ENCODE measurements around the gene GPC6.

GPC6 gene

GRCh38 chr13:93230261-93230855 is 3.8 kb downstream of the GPC6 start:
- DNase-seq (ENCODE audit: low read depth in 2 of 2) = peak; percentile 82 to 89

- DNase-seq (ENCODE audit: low read depth in 2 of 2) = no peak
Measured at GRCh38 chr13:93231867-93232266, 5.3 kb downstream of the GPC6 start.

- no peak for DNase-seq (ENCODE audit: low read depth in 2 of 2)
Measured at GRCh38 chr13:93233997-93234416, 7.4 kb downstream of the GPC6 start.

- no peak for DNase-seq (ENCODE audit: low read depth in 2 of 2)
Measured at GRCh38 chr13:93234459-93234858, 7.9 kb downstream of the GPC6 start.

- peak in 1 of 2 experiments; percentile 39 for DNase-seq (ENCODE audit: low read depth in 2 of 2)
Measured at GRCh38 chr13:93235258-93236015, 8.8 kb downstream of the GPC6 start.

- DNase-seq (ENCODE audit: low read depth in 2 of 2) = no peak
Measured at GRCh38 chr13:93238711-93239110, 12.1 kb downstream of the GPC6 start.

GRCh38 chr13:93243375-93244063 is 16.9 kb downstream of the GPC6 start:
- DNase-seq (ENCODE audit: low read depth in 2 of 2) = no peak

- DNase-seq (ENCODE audit: low read depth in 2 of 2) = no peak
Measured at GRCh38 chr13:93244141-93244917, 17.7 kb downstream of the GPC6 start.

- no peak for DNase-seq (ENCODE audit: low read depth in 2 of 2)
Measured at GRCh38 chr13:93244918-93245280, 18.3 kb downstream of the GPC6 start.

GRCh38 chr13:93246069-93246468 is 19.5 kb downstream of the GPC6 start:
- no peak for DNase-seq (ENCODE audit: low read depth in 2 of 2)

- no peak for DNase-seq (ENCODE audit: low read depth in 2 of 2)
Measured at GRCh38 chr13:93248627-93249047, 22.0 kb downstream of the GPC6 start.

GRCh38 chr13:93249364-93250306 is 23.0 kb downstream of the GPC6 start:
- DNase-seq (ENCODE audit: low read depth in 2 of 2) = no peak

GRCh38 chr13:93254775-93255174 is 28.2 kb downstream of the GPC6 start:
- no peak for DNase-seq (ENCODE audit: low read depth in 2 of 2)

- no peak for DNase-seq (ENCODE audit: low read depth in 2 of 2)
Measured at GRCh38 chr13:93256998-93257397, 30.4 kb downstream of the GPC6 start.

GRCh38 chr13:93259527-93260080 is 33.0 kb downstream of the GPC6 start:
- no peak for DNase-seq (ENCODE audit: low read depth in 2 of 2)

- DNase-seq (ENCODE audit: low read depth in 2 of 2) = no peak
Measured at GRCh38 chr13:93260591-93260990, 34.0 kb downstream of the GPC6 start.

GRCh38 chr13:93262729-93263345 is 36.2 kb downstream of the GPC6 start:
- DNase-seq (ENCODE audit: low read depth in 2 of 2) = no peak

GRCh38 chr13:93264876-93265275 is 38.3 kb downstream of the GPC6 start:
- DNase-seq (ENCODE audit: low read depth in 2 of 2) = no peak

- no peak for DNase-seq (ENCODE audit: low read depth in 2 of 2)
Measured at GRCh38 chr13:93265800-93266199, 39.2 kb downstream of the GPC6 start.

GRCh38 chr13:93266681-93267080 is 40.1 kb downstream of the GPC6 start:
- DNase-seq (ENCODE audit: low read depth in 2 of 2) = no peak
